HG02642 (cell line): Measurements from ENCODE around the gene TMEM92.
"Not testable (repeated sequence)": the region's sequence is repeated elsewhere in the genome, so short reads cannot be mapped to it uniquely, and the experiment has no call there.

Experiments
- ATAC-seq: cut with Tn5 transposase; IDR thresholded peaks from one replicate; pipeline ENCODE4 v1.9.1; 2021; ENCODE audit warnings: mild to moderate bottlenecking; ENCODE audit not compliant: unreplicated experiment, poor library complexity

Gene TMEM92

GRCh38 chr17:50292465-50292864, 18.2 kb downstream of the TMEM92 start:
- ATAC-seq = no peak

- no peak for ATAC-seq
These were observed 20.8 kb downstream of the TMEM92 start for GRCh38 chr17:50295021-50295420.

- peak; percentile 76 for ATAC-seq
These were observed 23.2 kb downstream of the TMEM92 start for GRCh38 chr17:50297407-50297865.

- ATAC-seq = no peak
These were observed 23.8 kb downstream of the TMEM92 start for GRCh38 chr17:50298018-50298417.

- ATAC-seq = no peak
These were observed 25.5 kb downstream of the TMEM92 start for GRCh38 chr17:50299776-50300175.

- not testable (repeated sequence) for ATAC-seq
These were observed 26.6 kb downstream of the TMEM92 start for GRCh38 chr17:50300824-50301223.

GRCh38 chr17:50301891-50302584, 27.8 kb downstream of the TMEM92 start:
- no peak for ATAC-seq

- no peak for ATAC-seq
These were observed 28.8 kb downstream of the TMEM92 start for GRCh38 chr17:50303051-50303450.

GRCh38 chr17:50303596-50303995, 29.3 kb downstream of the TMEM92 start:
- no peak for ATAC-seq

- ATAC-seq = no peak
These were observed 30.6 kb downstream of the TMEM92 start for GRCh38 chr17:50304781-50305404.

GRCh38 chr17:50307654-50308053, 33.4 kb downstream of the TMEM92 start:
- no peak for ATAC-seq

- no peak for ATAC-seq
These were observed 34.4 kb downstream of the TMEM92 start for GRCh38 chr17:50308666-50309065.

GRCh38 chr17:50310455-50311111, 36.3 kb downstream of the TMEM92 start:
- ATAC-seq = no peak

GRCh38 chr17:50311112-50311460, 36.8 kb downstream of the TMEM92 start:
- no peak for ATAC-seq

- no peak for ATAC-seq
These were observed 37.2 kb downstream of the TMEM92 start for GRCh38 chr17:50311483-50311882.

GRCh38 chr17:50312308-50312707, 38.0 kb downstream of the TMEM92 start:
- no peak for ATAC-seq

- no peak for ATAC-seq
These were observed 40.3 kb downstream of the TMEM92 start for GRCh38 chr17:50314456-50315011.

- no peak for ATAC-seq
These were observed 41.8 kb downstream of the TMEM92 start for GRCh38 chr17:50316016-50316587.

GRCh38 chr17:50316660-50317059, 42.4 kb downstream of the TMEM92 start:
- ATAC-seq = not testable (repeated sequence)

- no peak for ATAC-seq
These were observed 42.9 kb downstream of the TMEM92 start for GRCh38 chr17:50317121-50317520.
